Osteoblast (primary cell): Measurements from ENCODE around the gene WASF2. TPM values are rescaled to one million over a fixed set of nuclear protein-coding genes. Genes with fewer than 3 reads are reported as not detected.

ENCODE experiments used
- DNase-seq: peaks from one replicate; pipeline ENCODE4 v3.0.0; 2011; ENCODE audit warnings: low spot score, mixed read lengths; ENCODE audit not compliant: insufficient read length; ENCODE audit errors: missing footprints
- H2AFZ ChIP-seq: 2 replicates; pipeline ENCODE4 v1.6.0; 2011; ENCODE audit warnings: mild to moderate bottlenecking, low read length
- H3K27ac ChIP-seq: 2 replicates; pipeline ENCODE4 v1.5.1; 2011; ENCODE audit warnings: mild to moderate bottlenecking, low read depth, low read length, moderate library complexity
- H3K27me3 ChIP-seq: 2 replicates; pipeline ENCODE4 v1.6.0; 2012; ENCODE audit warnings: mild to moderate bottlenecking, control low read depth, inconsistent platforms, low read length, moderate library complexity; ENCODE audit not compliant: insufficient read depth
- H3K36me3 ChIP-seq: 2 replicates; pipeline ENCODE4 v1.5.1; 2011; ENCODE audit warnings: mild to moderate bottlenecking, low read length, control low read depth, moderate library complexity; ENCODE audit not compliant: insufficient read depth
- H3K4me1 ChIP-seq: 2 replicates; pipeline ENCODE4 v1.5.1; 2011; ENCODE audit warnings: mild to moderate bottlenecking, low read length, control low read depth, moderate library complexity; ENCODE audit not compliant: insufficient read depth
- H3K4me2 ChIP-seq: 2 replicates; pipeline ENCODE4 v1.6.0; 2011; ENCODE audit warnings: mild to moderate bottlenecking, low read length; ENCODE audit not compliant: insufficient read depth
- H3K4me3 ChIP-seq: fragments of 200-600 bp; sonication (generic); 3 replicates; pipeline ENCODE4 v1.5.1; 2012; ENCODE audit warnings: mild to moderate bottlenecking, low read length, inconsistent platforms; ENCODE audit not compliant: insufficient read depth
- H3K79me2 ChIP-seq: 2 replicates; pipeline ENCODE4 v1.6.0; 2012; ENCODE audit warnings: mild to moderate bottlenecking, low read length, control low read depth, inconsistent platforms; ENCODE audit not compliant: insufficient read depth
- H3K9me3 ChIP-seq: 2 replicates; pipeline ENCODE4 v1.5.1; 2011; ENCODE audit warnings: low read depth, low read length, control low read depth
- H4K20me1 ChIP-seq: 2 replicates; pipeline ENCODE4 v1.6.0; 2012; ENCODE audit warnings: mild to moderate bottlenecking, low read length, control low read depth; ENCODE audit not compliant: insufficient read depth
- CTCF ChIP-seq: IDR thresholded peaks from 2 replicates; pipeline ENCODE4 v1.5.1; 2011; ENCODE audit warnings: mild to moderate bottlenecking, low read depth, low read length, moderate library complexity; ENCODE audit errors: extremely low read depth
- total RNA-seq: library from RNA; depleted of rRNA; stranded (reverse); fragments of >200 nt; gene quantifications from 2 replicates; pipeline ENCODE4 v1.2.3, GENCODE V29; 2012

WASF2 gene
- total RNA-seq, 1 donor = 24.6 TPM

- H2AFZ ChIP-seq = no peak overlapping the region
- H4K20me1 ChIP-seq = no peaks in the 10 kb centered on the region
- no peak overlapping the region for H3K4me2 ChIP-seq
- H3K36me3 ChIP-seq = peaks cover 51% of the 10 kb centered on the region
- peak; percentile 82 for TF ChIP-seq CTCF
- no peaks in the 10 kb centered on the region for H3K79me2 ChIP-seq
- no peak overlapping the region for H3K27ac ChIP-seq
- H3K27me3 ChIP-seq = no peaks in the 10 kb centered on the region
- DNase-seq = peak; percentile 99
- no peak overlapping the region for H3K4me3 ChIP-seq
- H3K4me1 ChIP-seq = no peaks in the 10 kb centered on the region
- no peaks in the 10 kb centered on the region for H3K9me3 ChIP-seq
Measured at GRCh38 chr1:27357281-27358037, 132.5 kb downstream of the WASF2 start.

GRCh38 chr1:27356619-27357280, 133.2 kb downstream of the WASF2 start:
- TF ChIP-seq CTCF = no peak
- Histone ChIP-seq H3K4me2 (no peak overlapping the region), H3K4me3 (no peak overlapping the region), H3K27me3 (no peaks in the 10 kb centered on the region), H2AFZ (no peak overlapping the region), H3K36me3 (peaks cover 44% of the 10 kb centered on the region), H3K79me2 (no peaks in the 10 kb centered on the region), H3K27ac (no peak overlapping the region), H3K4me1 (no peaks in the 10 kb centered on the region), H4K20me1 (no peaks in the 10 kb centered on the region), H3K9me3 (no peaks in the 10 kb centered on the region)
- DNase-seq = no peak

GRCh38 chr1:27356277-27356618, 133.7 kb downstream of the WASF2 start:
- Histone ChIP-seq H3K27ac (no peak overlapping the region), H4K20me1 (no peaks in the 10 kb centered on the region), H3K27me3 (no peaks in the 10 kb centered on the region), H3K4me1 (no peaks in the 10 kb centered on the region), H3K4me2 (no peak overlapping the region), H3K4me3 (no peak overlapping the region), H3K36me3 (peaks cover 39% of the 10 kb centered on the region), H3K9me3 (no peaks in the 10 kb centered on the region), H3K79me2 (no peaks in the 10 kb centered on the region), H2AFZ (no peak overlapping the region)
- DNase-seq = no peak
- TF ChIP-seq CTCF = no peak

- Histone ChIP-seq H3K27ac (no peak overlapping the region), H3K4me1 (no peaks in the 10 kb centered on the region), H2AFZ (no peak overlapping the region), H3K4me3 (no peak overlapping the region), H3K9me3 (no peaks in the 10 kb centered on the region), H3K27me3 (no peaks in the 10 kb centered on the region), H4K20me1 (no peaks in the 10 kb centered on the region), H3K36me3 (peaks cover 33% of the 10 kb centered on the region), H3K79me2 (no peaks in the 10 kb centered on the region), H3K4me2 (no peak overlapping the region)
- no peak for DNase-seq
- TF ChIP-seq CTCF = no peak
Measured at GRCh38 chr1:27355683-27356082, 134.3 kb downstream of the WASF2 start.
